ENCODE data around the gene OR8A1.

Gene OR8A1

DNA sequence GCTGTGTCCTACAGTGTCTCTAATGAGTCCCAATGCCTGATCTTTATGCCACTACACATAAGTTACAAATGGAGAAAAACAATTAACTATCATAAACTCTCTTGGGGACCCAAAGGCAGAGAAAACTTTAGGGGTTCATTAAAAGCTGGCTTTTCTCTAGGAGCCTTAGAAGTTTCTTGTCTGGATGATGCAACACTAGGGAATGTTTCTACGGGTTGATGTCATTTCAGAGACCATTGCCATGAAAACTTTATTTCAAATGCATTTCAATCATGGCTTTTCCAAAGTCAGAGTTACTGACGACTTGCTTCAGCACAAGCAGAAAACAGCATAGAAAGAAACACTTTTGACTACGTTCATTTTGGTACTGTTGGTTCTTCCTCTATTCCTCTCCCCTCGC is 17.8 kb upstream of the OR8A1 start:
- Histone ChIP-seq H3K36me3 (ENCODE audit: control insufficient read depth, insufficient read depth, low read length) (no peaks in the 10 kb centered on the region), H3K27me3 (ENCODE audit: control insufficient read depth, insufficient read depth, low read length) (no peaks in the 10 kb centered on the region), H3K27ac (ENCODE audit: low read length) (no peak overlapping the region), H3K9me3 (ENCODE audit: control insufficient read depth, insufficient read depth, low read length) (no peaks in the 10 kb centered on the region), H3K4me3 (ENCODE audit: low read length) (no peak overlapping the region), H3K4me1 (ENCODE audit: control insufficient read depth, insufficient read depth, low read length) (no peaks in the 10 kb centered on the region; the same call in 1 of the 2 replicates)
- DNase-seq (ENCODE audit: low read depth, low spot score), result no peak
- no CpG with 5 or more reads among the region's 4 CpGs for WGBS (ENCODE audit: insufficient coverage, insufficient read length)

DNA sequence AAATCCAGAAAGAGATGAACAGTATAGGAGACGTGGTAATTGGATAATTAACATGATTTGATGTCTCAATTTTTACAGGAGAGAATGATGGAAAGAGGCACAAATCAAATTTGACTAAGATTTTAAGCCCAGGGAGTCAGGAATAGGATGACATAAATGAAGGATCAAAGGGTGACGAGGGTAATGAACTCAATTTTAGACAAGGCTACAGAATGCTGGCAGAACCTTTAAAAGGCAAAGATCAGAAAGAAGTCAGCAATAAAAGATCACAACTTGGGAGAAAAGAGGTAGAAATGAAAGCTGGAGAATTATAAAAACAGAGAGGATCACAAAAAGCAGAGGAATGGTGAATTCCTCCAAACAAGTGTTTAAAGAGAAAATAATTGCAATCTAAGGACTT is 13.0 kb upstream of the OR8A1 start:
- Histone ChIP-seq H3K4me3 (ENCODE audit: low read length) (no peak overlapping the region), H3K4me1 (ENCODE audit: control insufficient read depth, insufficient read depth, low read length) (no peaks in the 10 kb centered on the region; the same call in 1 of the 2 replicates), H3K27me3 (ENCODE audit: control insufficient read depth, insufficient read depth, low read length) (no peaks in the 10 kb centered on the region), H3K36me3 (ENCODE audit: control insufficient read depth, insufficient read depth, low read length) (no peaks in the 10 kb centered on the region), H3K27ac (ENCODE audit: low read length) (no peak overlapping the region), H3K9me3 (ENCODE audit: control insufficient read depth, insufficient read depth, low read length) (no peaks in the 10 kb centered on the region)
- 100% methylated on average over 1 of the region's 2 CpGs for WGBS (ENCODE audit: insufficient coverage, insufficient read length)
- DNase-seq (ENCODE audit: low read depth, low spot score), result no peak

DNA sequence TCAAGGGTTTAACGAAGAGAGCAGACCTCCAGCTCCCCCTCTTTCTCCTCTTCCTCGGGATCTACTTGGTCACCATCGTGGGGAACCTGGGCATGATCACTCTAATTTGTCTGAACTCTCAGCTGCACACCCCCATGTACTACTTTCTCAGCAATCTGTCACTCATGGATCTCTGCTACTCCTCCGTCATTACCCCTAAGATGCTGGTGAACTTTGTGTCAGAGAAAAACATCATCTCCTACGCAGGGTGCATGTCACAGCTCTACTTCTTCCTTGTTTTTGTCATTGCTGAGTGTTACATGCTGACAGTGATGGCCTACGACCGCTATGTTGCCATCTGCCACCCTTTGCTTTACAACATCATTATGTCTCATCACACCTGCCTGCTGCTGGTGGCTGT is 363 bp downstream of the OR8A1 start:
- H3K36me3 ChIP-seq (ENCODE audit: control insufficient read depth, insufficient read depth, low read length), result no peaks in the 10 kb centered on the region
- H3K9me3 ChIP-seq (ENCODE audit: control insufficient read depth, insufficient read depth, low read length), result no peaks in the 10 kb centered on the region
- no peak overlapping the region for H3K27ac ChIP-seq (ENCODE audit: low read length)
- WGBS (ENCODE audit: insufficient coverage, insufficient read length), result no CpG with 5 or more reads among the region's 7 CpGs
- H3K4me1 ChIP-seq (ENCODE audit: control insufficient read depth, insufficient read depth, low read length), result no peaks in the 10 kb centered on the region
- no peaks in the 10 kb centered on the region for H3K27me3 ChIP-seq (ENCODE audit: control insufficient read depth, insufficient read depth, low read length)
- no peak overlapping the region for H3K4me3 ChIP-seq (ENCODE audit: low read length)
- no peak for DNase-seq (ENCODE audit: low read depth, low spot score)

DNA sequence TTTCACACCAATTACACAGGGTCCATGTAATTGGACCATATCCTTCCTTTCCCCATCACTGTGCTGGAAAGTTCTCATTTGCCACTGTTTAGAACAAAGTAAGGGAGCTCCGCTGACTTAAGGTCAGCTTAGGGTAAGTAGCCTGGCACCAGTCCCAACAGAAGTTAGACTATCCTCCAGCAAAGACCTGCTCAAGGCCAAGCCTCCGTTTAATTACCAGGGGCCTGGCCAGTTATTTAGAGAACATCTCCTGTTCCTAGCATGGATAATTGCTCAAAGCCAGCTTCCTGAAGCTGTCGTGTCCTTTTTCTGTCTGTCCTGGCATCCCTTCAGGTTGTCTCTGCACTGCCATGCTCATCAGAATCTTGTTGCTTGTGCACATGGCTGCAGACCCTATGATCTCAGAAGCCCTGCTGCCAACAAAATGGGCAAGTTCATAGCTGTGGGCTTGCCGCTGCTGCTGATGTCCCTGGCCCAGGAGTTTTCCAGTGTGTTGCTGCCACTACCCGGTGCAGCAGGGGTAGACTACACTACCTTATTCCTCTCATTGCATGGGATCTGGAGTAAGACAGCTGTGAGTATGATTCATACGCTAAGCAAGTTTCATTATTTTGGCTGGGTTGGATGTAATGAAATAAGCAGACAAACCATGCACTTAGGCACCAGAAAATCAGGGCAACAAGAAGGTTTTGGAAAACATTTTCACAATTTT is 8.1 kb downstream of the OR8A1 start:
- H3K9me3 ChIP-seq (ENCODE audit: control insufficient read depth, insufficient read depth, low read length), result no peaks in the 10 kb centered on the region
- no peaks in the 10 kb centered on the region for H3K4me1 ChIP-seq (ENCODE audit: control insufficient read depth, insufficient read depth, low read length)
- no peak overlapping the region for H3K4me3 ChIP-seq (ENCODE audit: low read length)
- no peaks in the 10 kb centered on the region for H3K27me3 ChIP-seq (ENCODE audit: control insufficient read depth, insufficient read depth, low read length)
- H3K36me3 ChIP-seq (ENCODE audit: control insufficient read depth, insufficient read depth, low read length), result no peaks in the 10 kb centered on the region
- H3K27ac ChIP-seq (ENCODE audit: low read length), result no peak overlapping the region
- WGBS (ENCODE audit: insufficient coverage, insufficient read length), result no CpG with 5 or more reads among the region's 6 CpGs
- DNase-seq (ENCODE audit: low read depth, low spot score), result no peak

DNA sequence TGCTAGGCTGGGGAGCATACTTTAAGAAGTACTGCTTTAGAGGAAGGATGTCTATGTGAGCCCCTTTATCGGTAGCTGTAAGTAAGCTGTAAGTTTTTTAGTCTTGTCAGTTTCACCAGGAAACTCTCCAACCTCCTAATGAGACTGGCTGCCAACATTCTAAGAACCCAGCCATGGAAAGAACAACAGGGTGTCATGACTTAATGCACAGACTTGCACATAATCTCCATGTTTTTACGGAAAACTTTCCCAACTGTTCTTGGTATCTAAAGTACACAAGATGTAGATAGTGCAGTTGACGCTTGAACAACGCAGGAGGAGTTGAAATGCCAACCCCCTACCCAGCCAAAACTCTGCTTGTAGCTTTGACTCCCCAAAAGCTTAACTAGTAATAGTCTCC is 9.0 kb downstream of the OR8A1 start:
- Histone ChIP-seq H3K36me3 (ENCODE audit: control insufficient read depth, insufficient read depth, low read length) (no peaks in the 10 kb centered on the region), H3K27ac (ENCODE audit: low read length) (no peak overlapping the region), H3K4me1 (ENCODE audit: control insufficient read depth, insufficient read depth, low read length) (no peaks in the 10 kb centered on the region), H3K9me3 (ENCODE audit: control insufficient read depth, insufficient read depth, low read length) (no peaks in the 10 kb centered on the region), H3K4me3 (ENCODE audit: low read length) (no peak overlapping the region), H3K27me3 (ENCODE audit: control insufficient read depth, insufficient read depth, low read length) (no peaks in the 10 kb centered on the region)
- DNase-seq (ENCODE audit: low read depth, low spot score), result no peak
- WGBS (ENCODE audit: insufficient coverage, insufficient read length), result no CpG with 5 or more reads among the region's 4 CpGs

DNA sequence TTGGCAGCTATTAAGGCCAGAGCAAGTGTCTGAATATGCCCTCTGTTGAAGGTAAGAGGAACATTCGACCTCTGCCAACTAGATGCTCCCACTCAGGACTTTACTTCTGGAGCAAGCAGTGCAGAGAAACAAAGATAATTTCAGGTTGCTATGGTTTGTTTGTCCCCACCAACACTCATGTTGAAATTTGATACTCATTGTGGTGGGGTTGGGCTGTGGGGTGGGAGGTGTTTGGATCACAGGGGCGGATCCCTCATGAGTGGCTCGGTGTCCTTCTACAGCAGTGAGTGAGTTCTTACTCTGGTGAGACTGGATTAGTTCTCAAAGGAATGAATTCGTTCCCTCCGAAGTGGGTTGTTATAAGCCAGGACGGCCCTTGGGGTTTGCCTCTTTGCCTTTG is 12.0 kb downstream of the OR8A1 start:
- no peaks in the 10 kb centered on the region for H3K36me3 ChIP-seq (ENCODE audit: control insufficient read depth, insufficient read depth, low read length)
- no peak overlapping the region for H3K4me3 ChIP-seq (ENCODE audit: low read length)
- no peaks in the 10 kb centered on the region for H3K27me3 ChIP-seq (ENCODE audit: control insufficient read depth, insufficient read depth, low read length)
- no peaks in the 10 kb centered on the region for H3K4me1 ChIP-seq (ENCODE audit: control insufficient read depth, insufficient read depth, low read length)
- no peaks in the 10 kb centered on the region for H3K9me3 ChIP-seq (ENCODE audit: control insufficient read depth, insufficient read depth, low read length)
- DNase-seq (ENCODE audit: low read depth, low spot score), result no peak
- no CpG with 5 or more reads among the region's 6 CpGs for WGBS (ENCODE audit: insufficient coverage, insufficient read length)
- no peak overlapping the region for H3K27ac ChIP-seq (ENCODE audit: low read length)

DNA sequence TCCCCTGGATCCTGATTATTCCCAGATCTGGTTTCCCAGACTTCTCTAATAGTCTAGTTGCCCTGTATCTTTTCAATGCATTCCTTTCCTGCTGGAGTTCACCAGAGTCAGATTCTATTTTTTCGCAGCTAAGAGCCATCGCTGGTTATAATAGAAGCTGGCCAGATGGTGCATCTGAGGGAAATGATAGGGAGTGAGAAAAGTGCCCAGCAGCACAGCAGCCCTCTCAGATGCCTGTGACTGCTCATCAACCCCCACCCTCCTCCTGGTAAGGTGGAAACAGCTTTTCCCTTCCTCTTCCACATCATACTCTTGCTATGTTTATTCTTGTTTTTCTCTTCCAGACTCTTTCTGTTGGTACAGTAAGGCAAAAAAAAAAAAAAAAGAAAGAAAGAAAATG is 12.8 kb downstream of the OR8A1 start:
- no peak overlapping the region for H3K4me3 ChIP-seq (ENCODE audit: low read length)
- no peaks in the 10 kb centered on the region for H3K27me3 ChIP-seq (ENCODE audit: control insufficient read depth, insufficient read depth, low read length)
- no peaks in the 10 kb centered on the region for H3K4me1 ChIP-seq (ENCODE audit: control insufficient read depth, insufficient read depth, low read length)
- H3K27ac ChIP-seq (ENCODE audit: low read length), result no peak overlapping the region
- no peaks in the 10 kb centered on the region for H3K36me3 ChIP-seq (ENCODE audit: control insufficient read depth, insufficient read depth, low read length)
- no peaks in the 10 kb centered on the region for H3K9me3 ChIP-seq (ENCODE audit: control insufficient read depth, insufficient read depth, low read length)
- no peak for DNase-seq (ENCODE audit: low read depth, low spot score)
- no CpG with 5 or more reads among the region's 2 CpGs for WGBS (ENCODE audit: insufficient coverage, insufficient read length)

DNA sequence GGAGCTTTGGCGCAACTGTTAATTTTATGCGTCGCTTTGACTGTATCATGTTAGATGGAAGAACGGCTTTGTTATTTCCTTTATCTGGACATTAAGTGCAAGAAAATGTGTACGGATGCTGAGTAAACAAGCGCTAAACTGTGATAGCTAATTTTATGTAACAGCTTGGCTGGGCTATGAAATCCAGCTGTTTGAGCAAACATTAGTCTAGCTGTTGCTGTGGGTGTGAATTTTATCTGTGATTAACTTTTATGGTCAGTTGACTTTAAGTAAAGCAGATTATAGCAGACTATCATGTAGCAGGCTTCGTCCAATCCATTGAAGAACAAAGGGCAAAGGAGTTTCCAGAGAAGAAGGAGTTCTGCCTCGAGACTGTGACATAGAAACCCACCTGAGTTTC is 14.0 kb downstream of the OR8A1 start:
- WGBS (ENCODE audit: insufficient coverage, insufficient read length), result no CpG with 5 or more reads among the region's 8 CpGs
- no peak for DNase-seq (ENCODE audit: low read depth, low spot score)
- H3K27me3 ChIP-seq (ENCODE audit: control insufficient read depth, insufficient read depth, low read length), result no peaks in the 10 kb centered on the region

DNA sequence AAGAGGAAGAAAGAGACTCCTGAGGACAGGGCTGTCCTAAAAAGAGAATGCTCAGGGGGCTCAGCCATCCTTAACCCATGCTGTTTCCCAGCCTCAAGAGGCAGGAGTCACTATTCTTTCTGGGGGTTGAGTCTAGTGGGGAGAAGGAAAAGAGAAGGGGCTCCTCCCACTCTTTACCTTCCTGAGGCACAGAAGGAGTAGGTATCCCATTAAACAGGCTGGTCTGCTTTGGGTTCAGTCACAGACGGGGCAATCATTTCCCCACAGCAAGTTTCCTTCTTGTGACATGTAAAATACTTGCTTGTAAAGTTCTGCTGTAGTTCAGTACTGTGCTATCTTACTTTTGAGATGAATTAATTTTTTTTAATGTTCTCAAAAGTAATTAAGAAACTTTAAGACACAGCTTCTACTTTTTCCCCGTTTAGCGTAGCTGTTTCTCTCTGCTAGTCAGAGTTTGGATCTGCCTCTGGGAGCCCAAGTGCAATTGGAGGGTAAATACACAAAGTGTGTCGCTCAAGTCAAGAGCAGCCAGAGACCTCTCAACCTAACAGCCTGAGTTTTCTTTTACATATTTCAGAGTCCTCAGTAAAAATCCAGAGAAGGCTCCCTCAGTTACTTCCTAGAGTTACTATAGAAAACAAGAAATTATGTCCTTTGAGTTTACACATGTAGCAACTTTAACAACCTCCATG is 15.0 kb downstream of the OR8A1 start:
- no peaks in the 10 kb centered on the region for H3K4me1 ChIP-seq (ENCODE audit: control insufficient read depth, insufficient read depth, low read length)
- WGBS (ENCODE audit: insufficient coverage, insufficient read length), result no CpG with 5 or more reads among the region's 4 CpGs
- no peaks in the 10 kb centered on the region for H3K27me3 ChIP-seq (ENCODE audit: control insufficient read depth, insufficient read depth, low read length)
- no peaks in the 10 kb centered on the region for H3K36me3 ChIP-seq (ENCODE audit: control insufficient read depth, insufficient read depth, low read length)
- no peak for DNase-seq (ENCODE audit: low read depth, low spot score)
- no peak overlapping the region for H3K4me3 ChIP-seq (ENCODE audit: low read length)
- no peak overlapping the region for H3K27ac ChIP-seq (ENCODE audit: low read length)
- no peaks in the 10 kb centered on the region for H3K9me3 ChIP-seq (ENCODE audit: control insufficient read depth, insufficient read depth, low read length)

More for the DNA sequence above, 14.0 kb downstream of the OR8A1 start:
- Histone ChIP-seq H3K36me3 (ENCODE audit: control insufficient read depth, insufficient read depth, low read length) (no peaks in the 10 kb centered on the region), H3K27ac (ENCODE audit: low read length) (no peak overlapping the region), H3K9me3 (ENCODE audit: control insufficient read depth, insufficient read depth, low read length) (no peaks in the 10 kb centered on the region), H3K4me3 (ENCODE audit: low read length) (no peak overlapping the region), H3K4me1 (ENCODE audit: control insufficient read depth, insufficient read depth, low read length) (no peaks in the 10 kb centered on the region)

DNA sequence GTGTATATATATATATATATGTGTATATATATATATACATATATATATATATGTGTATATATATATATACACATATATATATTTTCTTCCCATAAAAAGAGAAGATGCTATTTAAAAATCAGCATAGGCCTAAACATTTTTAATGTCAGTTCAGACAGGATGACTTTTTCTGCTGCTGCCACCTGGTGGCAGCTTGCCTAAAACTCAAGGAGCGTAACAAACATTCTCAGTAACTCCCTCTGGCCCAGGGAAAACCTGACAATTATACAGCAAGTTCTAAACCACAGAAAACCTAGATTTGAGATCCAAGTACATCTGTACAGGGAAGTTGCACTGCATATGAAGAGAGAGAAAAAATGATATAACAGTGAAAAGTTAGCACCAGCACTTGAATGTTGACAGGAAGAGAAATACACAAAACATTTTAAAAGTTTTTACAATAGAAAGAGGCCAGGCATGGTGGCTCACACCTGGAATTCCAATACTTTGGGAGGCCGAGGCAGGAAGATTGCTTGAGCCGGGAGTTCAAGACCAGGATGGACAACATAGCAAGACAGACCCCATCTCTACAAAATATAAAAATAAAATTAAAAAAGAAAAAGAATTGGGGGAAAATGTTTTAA is 16.6 kb downstream of the OR8A1 start:
- no peaks in the 10 kb centered on the region for H3K36me3 ChIP-seq (ENCODE audit: control insufficient read depth, insufficient read depth, low read length)

More for the DNA sequence above, 16.6 kb downstream of the OR8A1 start:
- Histone ChIP-seq H3K4me1 (ENCODE audit: control insufficient read depth, insufficient read depth, low read length) (no peaks in the 10 kb centered on the region), H3K27me3 (ENCODE audit: control insufficient read depth, insufficient read depth, low read length) (no peaks in the 10 kb centered on the region), H3K9me3 (ENCODE audit: control insufficient read depth, insufficient read depth, low read length) (no peaks in the 10 kb centered on the region), H3K4me3 (ENCODE audit: low read length) (no peak overlapping the region), H3K27ac (ENCODE audit: low read length) (no peak overlapping the region)
- peak; percentile 35 for DNase-seq (ENCODE audit: low read depth, low spot score)
- WGBS (ENCODE audit: insufficient coverage, insufficient read length), result no CpG with 5 or more reads among the region's 3 CpGs

All from iPS DF 6.9 (cell line).